Cardiac fibroblast (primary cell): Measurements from ENCODE around the gene MAD2L1BP.

Source experiments
- DNase-seq, 2 donors: peaks; one replicate each; pipeline versions ENCODE4 v3.0.0 to v3.0.0-alpha.2; 2010; ENCODE audit warnings: low read depth in 2 of 2
- H3K4me3 ChIP-seq, 2 donors: replicated peaks in 1 of 2; 1 replicate in 1 of 2; 2 replicates in 1 of 2; pipeline ENCODE4 v1.5.1; 2011; ENCODE audit warnings: low read depth in 2 of 2, low read length in 2 of 2, mild to moderate bottlenecking in 2 of 2, moderate library complexity in 1 of 2
- TF ChIP-seq, protein P1 (sequence below): IDR thresholded peaks from one replicate; pipeline ENCODE4 v1.5.1; 2011; ENCODE audit warnings: low read depth, mild to moderate bottlenecking, low read length, inconsistent platforms

The MAD2L1BP gene

GRCh38 chr6:43677759-43678158, 42.1 kb downstream of the MAD2L1BP start:
- TF ChIP-seq, protein P1, sequence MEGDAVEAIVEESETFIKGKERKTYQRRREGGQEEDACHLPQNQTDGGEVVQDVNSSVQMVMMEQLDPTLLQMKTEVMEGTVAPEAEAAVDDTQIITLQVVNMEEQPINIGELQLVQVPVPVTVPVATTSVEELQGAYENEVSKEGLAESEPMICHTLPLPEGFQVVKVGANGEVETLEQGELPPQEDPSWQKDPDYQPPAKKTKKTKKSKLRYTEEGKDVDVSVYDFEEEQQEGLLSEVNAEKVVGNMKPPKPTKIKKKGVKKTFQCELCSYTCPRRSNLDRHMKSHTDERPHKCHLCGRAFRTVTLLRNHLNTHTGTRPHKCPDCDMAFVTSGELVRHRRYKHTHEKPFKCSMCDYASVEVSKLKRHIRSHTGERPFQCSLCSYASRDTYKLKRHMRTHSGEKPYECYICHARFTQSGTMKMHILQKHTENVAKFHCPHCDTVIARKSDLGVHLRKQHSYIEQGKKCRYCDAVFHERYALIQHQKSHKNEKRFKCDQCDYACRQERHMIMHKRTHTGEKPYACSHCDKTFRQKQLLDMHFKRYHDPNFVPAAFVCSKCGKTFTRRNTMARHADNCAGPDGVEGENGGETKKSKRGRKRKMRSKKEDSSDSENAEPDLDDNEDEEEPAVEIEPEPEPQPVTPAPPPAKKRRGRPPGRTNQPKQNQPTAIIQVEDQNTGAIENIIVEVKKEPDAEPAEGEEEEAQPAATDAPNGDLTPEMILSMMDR: no peak
- no peak for DNase-seq
- no peak overlapping the region for H3K4me3 ChIP-seq

DNA sequence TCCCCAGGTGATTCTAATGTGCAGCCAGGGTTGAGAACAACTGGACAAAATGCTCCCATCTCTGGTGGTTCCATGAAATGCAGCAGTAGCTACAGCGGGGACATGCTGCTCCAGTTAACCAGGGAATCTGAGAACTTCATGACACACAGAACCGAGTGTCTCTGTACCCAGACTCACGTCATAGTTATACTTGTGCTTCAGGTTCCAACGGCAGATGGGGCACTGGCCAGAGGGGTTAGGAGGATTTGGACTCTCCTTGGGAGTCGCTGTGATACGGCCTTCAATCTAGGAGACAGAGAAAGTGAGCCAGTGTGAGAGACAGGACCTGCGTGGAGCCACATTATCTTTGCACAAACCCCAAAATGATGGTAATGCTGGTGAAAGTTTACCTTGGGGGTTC, 42.7 kb downstream of the MAD2L1BP start:
- no peak for DNase-seq
- TF ChIP-seq, protein P1: no peak
- no peak overlapping the region for H3K4me3 ChIP-seq

DNA sequence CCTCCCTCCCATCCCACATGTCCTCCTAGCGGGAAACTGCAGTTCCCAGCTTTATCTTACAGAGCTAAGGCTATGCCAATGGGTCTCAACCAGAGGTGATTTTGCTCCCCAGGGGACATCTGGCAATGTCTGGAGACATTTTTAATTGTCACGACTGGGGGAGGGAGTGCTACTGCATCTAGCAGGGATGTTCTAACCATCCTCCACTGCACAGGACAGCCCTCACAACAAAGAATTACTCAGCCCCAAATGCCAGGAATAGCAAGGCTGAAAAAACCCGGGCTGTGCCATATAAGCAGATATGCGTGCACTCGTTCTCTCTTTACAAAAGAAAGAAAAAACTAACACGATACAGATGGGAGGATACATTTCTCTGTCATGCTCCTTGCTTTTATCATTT, 43.4 kb downstream of the MAD2L1BP start:
- TF ChIP-seq, protein P1: no peak
- H3K4me3 ChIP-seq: no peak overlapping the region
- DNase-seq: no peak

DNA sequence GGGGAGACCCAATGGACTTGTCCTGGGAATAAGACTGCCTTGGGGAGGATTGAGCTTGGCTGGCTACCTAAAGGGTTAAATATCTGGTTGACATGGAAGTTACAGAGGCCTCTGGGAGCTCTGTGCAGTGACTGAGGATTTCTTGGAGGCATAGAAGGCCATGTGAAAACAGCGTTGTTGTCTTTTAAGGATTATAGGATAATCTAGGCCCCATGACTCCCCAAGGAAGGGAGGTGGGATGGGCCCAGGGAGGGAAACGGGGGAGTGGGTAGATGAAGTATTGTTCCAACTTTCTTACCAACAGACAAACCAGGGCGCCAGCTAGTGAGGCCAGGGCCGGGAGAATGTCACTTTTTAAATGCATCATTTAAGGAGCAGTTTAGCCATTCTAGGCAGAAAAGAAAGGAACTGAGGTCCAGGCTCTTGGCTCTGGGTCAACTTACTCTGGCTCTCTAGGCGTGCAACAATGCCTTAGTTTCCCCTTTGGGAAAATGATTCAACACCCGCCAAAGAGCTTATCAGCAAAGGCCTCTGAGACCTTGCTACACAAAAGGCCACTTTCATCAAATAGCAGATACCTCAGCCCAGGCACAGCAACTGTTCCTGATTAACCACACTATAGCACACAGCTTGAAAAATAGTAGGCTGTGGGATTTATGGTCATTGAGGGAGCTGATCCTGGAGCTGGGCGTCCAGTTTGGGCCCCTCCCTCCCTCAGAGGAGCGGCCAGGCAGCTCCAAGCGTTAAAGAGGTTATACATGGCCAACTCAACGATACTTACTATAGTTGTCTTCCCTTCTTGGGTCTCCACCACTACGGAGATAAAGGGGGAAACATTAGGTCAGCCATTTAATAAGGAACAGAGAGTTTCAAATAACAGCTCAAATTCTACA, 44.9 kb downstream of the MAD2L1BP start:
- TF ChIP-seq, protein P1: no peak
- H3K4me3 ChIP-seq: no peak overlapping the region

DNA sequence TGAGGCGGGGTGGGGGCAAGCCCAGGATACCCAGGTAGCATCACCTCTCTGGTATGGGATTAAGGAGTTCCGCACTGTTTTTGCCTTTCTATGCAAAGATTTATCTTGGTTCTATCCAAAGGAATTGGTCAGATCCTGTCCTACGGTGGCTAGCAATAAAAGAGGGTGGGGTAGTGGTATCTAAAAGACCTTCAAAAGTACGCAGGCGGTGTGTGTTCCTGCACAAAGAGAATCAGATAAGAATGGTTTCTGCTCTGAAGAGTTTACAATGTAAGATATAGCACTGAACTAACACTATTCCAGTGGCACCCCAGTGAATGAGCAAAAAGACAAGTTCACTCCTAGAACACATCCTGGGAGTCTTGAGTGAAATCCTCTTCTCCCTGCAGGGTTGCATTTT, 45.7 kb downstream of the MAD2L1BP start:
- TF ChIP-seq, protein P1: no peak
- DNase-seq: no peak
- H3K4me3 ChIP-seq: no peak overlapping the region

More for the DNA sequence above, 44.9 kb downstream of the MAD2L1BP start:
- DNase-seq: no peak

DNA sequence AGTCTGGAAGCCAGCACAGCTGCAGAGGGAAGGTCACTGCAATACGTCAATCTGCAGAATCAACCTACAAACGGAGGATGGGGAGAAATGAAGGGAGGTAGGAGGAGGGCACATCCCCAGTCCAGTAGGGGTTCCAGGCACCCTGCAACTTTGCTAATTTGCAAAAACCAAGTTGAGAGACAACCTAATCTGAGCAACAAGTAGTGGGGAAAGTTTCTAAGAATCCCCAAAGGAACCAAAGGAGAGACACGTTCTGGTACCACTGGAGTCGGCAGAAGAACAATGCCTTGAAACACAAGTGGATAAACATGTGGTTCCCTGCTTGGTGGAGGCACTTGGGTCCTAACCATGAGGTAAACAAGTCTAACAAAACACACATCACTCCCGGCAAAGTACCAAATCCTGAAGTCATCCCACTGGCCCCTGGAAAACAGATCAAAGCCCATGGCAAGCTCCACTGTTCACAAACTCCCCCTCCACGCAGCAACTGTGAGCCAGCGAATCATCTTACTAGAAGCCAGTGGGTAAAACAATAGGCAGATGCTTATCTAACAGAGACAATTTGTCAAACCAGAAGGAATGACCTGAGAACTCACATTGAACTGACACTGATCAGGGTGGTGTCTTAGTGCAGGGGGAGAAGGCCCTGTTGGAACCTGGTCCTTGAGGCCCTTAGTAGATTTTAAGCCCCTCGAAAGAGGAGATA, 47.2 kb downstream of the MAD2L1BP start:
- TF ChIP-seq, protein P1: no peak
- no peak for DNase-seq
- H3K4me3 ChIP-seq: no peak overlapping the region
